ENCODE measurements around the gene HAO1.
"Not testable (repeated sequence)": the region's sequence is repeated elsewhere in the genome, so short reads cannot be mapped to it uniquely, and the experiment has no call there.

HAO1 gene

DNA sequence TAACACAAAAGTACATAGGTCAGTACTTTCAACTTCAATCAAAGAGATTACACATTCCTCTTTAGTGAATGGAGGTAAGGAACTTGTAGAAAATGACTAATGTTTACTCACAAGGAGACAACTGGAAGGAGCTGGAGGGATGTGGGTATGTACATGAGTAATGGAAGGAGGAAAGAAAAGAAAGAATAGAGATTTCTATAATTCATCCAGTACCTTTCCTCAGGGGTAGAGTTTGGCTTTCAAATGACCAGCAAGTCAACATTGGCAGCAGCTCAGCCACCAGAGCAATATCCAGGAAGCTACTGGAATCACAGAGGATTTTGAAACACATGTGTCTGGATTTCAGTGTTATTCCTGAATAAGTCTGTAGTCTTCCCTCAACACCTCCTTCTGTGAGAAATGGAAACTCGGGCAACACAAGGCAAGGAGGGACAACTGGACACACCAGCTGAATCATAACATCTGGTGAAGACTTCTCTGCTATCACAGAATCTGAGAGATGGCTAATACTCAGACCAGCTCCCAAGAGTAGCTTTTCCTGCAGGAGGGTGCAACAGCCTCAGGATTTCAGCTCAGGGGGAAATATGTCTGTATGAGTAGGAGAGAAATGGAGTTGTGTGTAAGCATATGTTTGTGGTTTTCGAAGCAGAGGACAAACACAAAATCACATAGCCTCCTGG, 98.8 kb downstream of the HAO1 start:
- H3K36me3 ChIP-seq (replicated peaks) = no peaks in the 10 kb centered on the region
- H3K27me3 ChIP-seq (replicated peaks) = no peaks in the 10 kb centered on the region
- H3K4me3 ChIP-seq (ENCODE audit: low read depth, low read length) = no peak overlapping the region
- in situ Hi-C loops (cut with HindIII; ENCODE audit: low pct_ligation_motif_present, low sequenced_read_pairs) = no loop called here
- TF ChIP-seq, protein P1, sequence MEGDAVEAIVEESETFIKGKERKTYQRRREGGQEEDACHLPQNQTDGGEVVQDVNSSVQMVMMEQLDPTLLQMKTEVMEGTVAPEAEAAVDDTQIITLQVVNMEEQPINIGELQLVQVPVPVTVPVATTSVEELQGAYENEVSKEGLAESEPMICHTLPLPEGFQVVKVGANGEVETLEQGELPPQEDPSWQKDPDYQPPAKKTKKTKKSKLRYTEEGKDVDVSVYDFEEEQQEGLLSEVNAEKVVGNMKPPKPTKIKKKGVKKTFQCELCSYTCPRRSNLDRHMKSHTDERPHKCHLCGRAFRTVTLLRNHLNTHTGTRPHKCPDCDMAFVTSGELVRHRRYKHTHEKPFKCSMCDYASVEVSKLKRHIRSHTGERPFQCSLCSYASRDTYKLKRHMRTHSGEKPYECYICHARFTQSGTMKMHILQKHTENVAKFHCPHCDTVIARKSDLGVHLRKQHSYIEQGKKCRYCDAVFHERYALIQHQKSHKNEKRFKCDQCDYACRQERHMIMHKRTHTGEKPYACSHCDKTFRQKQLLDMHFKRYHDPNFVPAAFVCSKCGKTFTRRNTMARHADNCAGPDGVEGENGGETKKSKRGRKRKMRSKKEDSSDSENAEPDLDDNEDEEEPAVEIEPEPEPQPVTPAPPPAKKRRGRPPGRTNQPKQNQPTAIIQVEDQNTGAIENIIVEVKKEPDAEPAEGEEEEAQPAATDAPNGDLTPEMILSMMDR (IDR thresholded peaks at IDR 0.05; ENCODE audit: low read depth, low read length, missing control alignments) = no peak
- H3K27ac ChIP-seq = peak overlapping the region; percentile 53
- DNase-seq = peak; percentile 44

DNA sequence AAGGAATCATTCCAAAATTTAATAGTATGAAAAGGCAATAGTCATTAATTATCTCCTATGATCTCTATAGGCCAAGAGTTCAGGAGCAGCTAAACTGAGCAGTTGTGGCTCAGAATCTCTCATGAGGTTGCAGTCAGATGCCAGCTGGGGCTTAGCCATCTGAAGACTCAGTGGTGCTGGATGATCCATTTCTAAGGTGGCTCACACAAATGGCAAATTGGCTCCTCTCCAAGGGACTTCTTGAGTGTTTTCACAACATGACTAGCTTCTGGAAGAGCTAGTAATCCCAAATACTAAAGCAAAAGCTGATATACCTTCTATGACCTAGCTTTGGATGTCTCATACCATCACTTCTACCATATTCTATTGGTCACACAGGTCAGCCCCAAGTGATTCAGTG, 104.2 kb downstream of the HAO1 start:
- H3K36me3 ChIP-seq (replicated peaks) = no peaks in the 10 kb centered on the region
- no peak overlapping the region for H3K4me3 ChIP-seq (ENCODE audit: low read depth, low read length)
- no peak overlapping the region for H3K27ac ChIP-seq
- TF ChIP-seq, protein P1 (IDR thresholded peaks at IDR 0.05; ENCODE audit: low read depth, low read length, missing control alignments) = no peak
- DNase-seq = no peak
- H3K27me3 ChIP-seq (replicated peaks) = no peaks in the 10 kb centered on the region
- in situ Hi-C loops (cut with HindIII; ENCODE audit: low pct_ligation_motif_present, low sequenced_read_pairs) = no loop called here

DNA sequence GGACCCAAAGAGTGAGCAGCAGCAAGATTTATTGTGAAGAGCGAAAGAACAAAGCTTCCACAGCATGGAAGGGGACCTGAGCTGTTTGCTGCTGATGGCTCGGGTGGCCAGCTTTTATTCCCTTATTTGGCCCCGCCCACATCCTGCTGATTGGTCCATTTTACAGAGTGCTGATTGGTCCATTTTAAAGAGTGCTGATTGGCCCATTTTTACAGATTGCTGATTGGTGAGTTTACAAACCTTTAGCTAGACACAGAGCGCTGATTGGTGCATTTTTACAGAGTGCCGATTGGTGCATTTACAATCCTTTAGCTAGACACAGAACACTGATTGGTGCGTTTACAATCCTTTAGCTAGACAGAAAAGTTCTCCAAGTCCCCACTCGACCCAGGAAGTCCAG, 105.8 kb downstream of the HAO1 start:
- H3K27ac ChIP-seq; H3K36me3 ChIP-seq (replicated peaks); in situ Hi-C loops (cut with HindIII; ENCODE audit: low pct_ligation_motif_present, low sequenced_read_pairs); DNase-seq; H3K4me3 ChIP-seq (ENCODE audit: low read depth, low read length); H3K27me3 ChIP-seq (replicated peaks): not testable (repeated sequence)
